GM18511 (cell line): ENCODE results near the gene TNFRSF25.

ENCODE experiments used
- ATAC-seq: cut with Tn5 transposase; IDR thresholded peaks from one replicate; pipeline ENCODE4 v1.9.1; 2021; ENCODE audit warnings: mild to moderate bottlenecking, moderate library complexity; ENCODE audit not compliant: unreplicated experiment

The TNFRSF25 gene, protein sequence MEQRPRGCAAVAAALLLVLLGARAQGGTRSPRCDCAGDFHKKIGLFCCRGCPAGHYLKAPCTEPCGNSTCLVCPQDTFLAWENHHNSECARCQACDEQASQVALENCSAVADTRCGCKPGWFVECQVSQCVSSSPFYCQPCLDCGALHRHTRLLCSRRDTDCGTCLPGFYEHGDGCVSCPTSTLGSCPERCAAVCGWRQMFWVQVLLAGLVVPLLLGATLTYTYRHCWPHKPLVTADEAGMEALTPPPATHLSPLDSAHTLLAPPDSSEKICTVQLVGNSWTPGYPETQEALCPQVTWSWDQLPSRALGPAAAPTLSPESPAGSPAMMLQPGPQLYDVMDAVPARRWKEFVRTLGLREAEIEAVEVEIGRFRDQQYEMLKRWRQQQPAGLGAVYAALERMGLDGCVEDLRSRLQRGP

DNA sequence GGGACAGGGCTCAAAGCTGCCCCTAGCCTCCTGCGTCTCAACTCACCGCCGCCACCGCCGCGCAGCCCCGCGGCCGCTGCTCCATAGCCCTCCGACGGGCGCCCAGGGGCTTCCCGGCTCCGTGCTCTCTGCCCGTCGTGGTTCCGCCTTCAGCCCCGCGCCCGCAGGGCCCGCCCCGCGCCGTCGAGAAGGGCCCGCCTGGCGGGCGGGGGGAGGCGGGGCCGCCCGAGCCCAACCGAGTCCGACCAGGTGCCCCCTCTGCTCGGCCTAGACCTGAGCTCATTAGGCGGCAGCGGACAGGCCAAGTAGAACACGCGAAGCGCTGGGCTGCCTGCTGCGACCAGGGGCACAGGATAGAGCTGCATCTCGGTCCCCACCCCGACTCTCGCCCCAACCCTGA, at the start of gene TNFRSF25:
TNFRSF25 (minus strand) TSS at position 151 of the 400 bp plus-strand sequence; CDS start at position 85, 66 bp downstream.
- ATAC-seq = no peak

DNA sequence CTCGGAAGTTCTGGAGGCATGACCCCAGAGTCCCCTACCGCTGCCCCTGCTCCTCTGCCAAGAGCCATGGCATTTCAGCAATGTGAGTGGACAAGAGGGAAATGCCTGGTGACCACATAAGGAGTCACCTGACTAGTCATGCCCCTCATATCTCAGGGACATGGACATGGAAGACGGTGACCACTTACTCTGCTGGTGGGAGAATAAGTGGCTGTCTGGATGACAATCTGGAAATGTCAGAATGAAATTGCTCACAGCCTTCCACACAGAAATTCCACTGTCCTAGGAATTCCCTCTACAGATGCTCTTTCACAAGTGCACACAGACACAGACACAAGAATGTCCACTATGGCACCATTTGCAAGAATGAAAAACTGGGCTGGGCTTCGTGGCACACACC, 49.8 kb upstream of the TNFRSF25 start:
- no peak for ATAC-seq

GRCh38 chr1:6513320-6513801, 47.4 kb upstream of the TNFRSF25 start:
- ATAC-seq = no peak

- no peak for ATAC-seq
These were observed 46.9 kb upstream of the TNFRSF25 start for GRCh38 chr1:6512908-6513280.

GRCh38 chr1:6512245-6512907, 46.4 kb upstream of the TNFRSF25 start:
- ATAC-seq = no peak

DNA sequence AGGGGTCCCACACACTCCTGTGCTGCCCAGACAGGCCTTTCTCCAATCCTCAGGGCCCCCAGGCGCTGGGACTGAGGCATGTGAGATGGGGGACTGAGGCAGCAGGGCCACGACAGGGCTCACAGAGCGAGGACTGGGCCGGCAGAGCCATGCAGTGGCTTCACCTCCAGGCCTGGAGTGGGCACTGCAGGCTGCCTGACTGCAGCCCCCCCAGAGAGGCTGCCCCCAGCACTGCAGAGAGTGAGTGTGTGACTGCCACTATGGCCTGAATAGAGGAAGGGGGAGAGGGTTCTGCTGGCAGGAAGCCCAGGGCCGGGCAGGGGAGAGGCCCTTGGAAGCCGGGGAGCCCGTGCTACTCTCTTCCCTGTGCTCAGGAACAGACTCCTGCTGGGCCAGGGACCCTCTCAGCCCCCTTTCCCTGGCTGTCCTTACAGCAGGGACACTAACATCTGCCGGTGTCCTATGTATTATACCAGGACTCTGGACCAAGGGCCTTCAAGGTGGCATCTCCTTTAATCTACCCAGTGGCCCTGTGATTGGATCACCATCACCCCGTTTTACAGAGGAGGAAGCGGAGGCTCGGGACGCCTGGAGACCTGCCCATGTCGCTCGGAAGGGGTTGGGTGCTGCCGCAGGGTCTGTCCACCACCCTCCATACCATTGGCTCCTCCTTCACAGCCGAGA, 45.7 kb upstream of the TNFRSF25 start:
- ATAC-seq = no peak

DNA sequence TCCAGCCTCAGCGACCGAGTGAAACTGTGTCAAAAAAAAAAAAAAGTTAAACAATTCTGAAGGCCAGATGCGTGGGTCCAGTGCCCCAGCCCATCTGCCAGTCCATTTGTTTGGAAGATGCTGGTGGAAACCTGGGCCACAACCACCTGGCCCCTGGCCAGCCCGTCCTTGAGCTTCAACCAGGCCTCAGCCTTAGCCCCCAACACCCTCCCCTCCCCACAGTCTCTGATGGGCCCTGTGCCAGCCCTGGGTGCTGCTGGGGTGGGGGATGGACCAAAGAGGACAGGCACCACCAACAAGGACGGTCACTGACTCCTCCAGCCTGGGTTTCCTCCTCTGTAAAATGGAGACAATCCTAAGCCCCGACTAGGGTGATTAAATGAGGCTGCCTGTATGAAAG, 45.1 kb upstream of the TNFRSF25 start:
- no peak for ATAC-seq

- ATAC-seq = no peak
These were observed 44.5 kb upstream of the TNFRSF25 start for GRCh38 chr1:6510493-6510892.

- ATAC-seq = no peak
These were observed 43.9 kb upstream of the TNFRSF25 start for GRCh38 chr1:6509919-6510291.

GRCh38 chr1:6509220-6509918, 43.4 kb upstream of the TNFRSF25 start:
- no peak for ATAC-seq

GRCh38 chr1:6508816-6509189, 42.8 kb upstream of the TNFRSF25 start:
- ATAC-seq = no peak

GRCh38 chr1:6508154-6508815, 42.3 kb upstream of the TNFRSF25 start:
- no peak for ATAC-seq

DNA sequence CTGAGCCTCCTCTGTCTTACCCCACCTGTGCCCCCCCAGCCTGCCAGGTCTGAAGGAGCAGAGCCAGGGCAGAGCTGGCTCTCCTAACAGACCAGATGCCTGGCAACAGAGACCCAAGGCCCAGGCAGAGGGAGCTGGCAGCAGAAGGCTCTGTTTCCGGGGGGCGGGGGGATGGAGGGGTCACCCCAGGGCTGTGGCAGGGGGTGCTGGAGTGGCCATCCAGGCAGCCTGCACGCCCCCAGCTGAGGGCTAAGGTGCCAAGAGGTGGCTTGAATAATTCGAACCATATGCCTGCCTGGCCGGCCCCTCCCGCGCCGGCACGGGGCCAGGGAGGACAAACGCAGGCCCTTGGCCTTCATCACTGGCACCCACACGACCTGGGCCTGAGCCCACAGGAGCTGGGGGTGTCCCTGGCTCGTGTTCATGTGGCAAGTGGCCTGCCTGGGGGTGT, 41.5 kb upstream of the TNFRSF25 start:
- no peak for ATAC-seq

DNA sequence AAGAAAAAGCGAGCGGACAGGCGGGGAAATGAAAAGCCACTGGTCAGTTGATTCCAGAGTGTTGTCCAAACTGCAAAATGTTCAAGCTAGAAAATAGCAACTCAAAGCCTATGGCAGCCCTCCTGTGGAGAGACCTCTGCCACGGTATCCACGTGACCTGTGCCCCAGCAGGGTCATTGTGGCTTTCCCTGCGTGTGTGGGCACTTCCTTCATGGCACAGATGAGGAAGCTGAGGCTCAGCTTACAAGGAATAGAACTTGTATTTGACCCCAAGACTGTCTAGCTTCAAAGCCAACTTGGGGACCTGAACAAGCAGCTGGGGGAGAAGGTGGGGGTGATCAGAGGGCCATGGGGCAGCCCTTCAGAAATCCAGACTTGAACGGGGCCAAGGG, 41.1 kb upstream of the TNFRSF25 start:
- ATAC-seq = no peak

GRCh38 chr1:6506210-6507036, 40.5 kb upstream of the TNFRSF25 start:
- ATAC-seq = no peak

DNA sequence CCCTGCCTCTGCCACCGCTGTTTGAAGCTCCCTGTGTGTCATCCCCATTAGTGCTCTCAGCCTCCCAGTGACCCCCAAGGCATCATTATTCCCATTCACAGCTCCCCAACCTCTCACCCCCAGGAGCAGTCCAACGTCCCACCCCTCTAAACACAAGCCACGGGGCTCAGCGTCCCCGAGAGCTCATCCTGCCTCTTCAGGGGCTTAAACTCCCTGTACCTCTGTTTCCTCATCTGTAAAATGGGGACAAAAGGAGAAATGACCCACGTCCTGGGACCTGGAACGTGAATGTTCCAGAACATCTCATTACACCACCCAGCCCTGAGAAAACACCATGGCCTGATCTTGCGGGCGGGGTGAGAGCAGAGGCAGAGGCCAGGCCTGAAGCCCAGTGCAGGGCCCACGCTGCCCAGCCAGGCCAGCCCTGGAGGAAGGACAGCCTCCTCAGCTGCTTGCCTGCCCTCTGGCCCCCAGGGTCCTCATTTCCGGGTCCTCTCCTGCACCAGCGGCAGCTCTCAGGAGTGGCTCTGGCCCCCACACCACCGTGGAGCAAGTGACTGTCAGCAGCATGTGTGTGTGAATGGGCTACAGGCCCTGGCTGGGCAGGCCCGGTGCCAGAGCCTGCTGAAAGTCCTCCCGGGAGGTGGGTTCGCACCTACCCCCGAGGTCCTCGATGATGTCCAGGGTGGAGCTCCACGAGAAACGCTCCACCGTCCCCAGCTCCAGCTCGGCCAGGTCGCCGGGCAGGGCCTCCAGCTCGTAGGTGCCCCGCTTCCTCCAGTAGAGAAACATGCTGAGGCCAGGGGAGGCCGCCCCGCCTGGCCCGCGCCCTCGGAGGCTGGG, 39.6 kb upstream of the TNFRSF25 start:
- no peak for ATAC-seq

DNA sequence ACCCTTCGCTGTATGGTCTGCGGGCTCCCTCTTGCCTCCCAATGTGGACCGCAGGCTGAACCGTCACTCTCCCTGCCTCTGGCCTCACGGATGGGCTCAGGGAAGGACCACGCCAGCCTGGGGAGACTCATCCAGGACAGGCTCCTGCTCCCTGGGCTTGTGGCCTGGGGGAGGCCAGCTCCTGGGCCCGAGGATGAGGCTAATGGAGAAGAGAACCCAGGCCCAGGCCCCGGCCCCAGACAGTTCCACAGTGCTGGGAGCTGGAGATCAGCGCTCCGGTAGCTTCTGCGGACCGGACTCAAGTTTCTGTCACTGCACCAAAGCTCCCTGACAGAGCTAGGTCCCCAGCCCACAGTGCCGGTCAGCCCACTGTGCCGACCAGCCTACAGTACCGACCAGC, 38.9 kb upstream of the TNFRSF25 start:
- no peak for ATAC-seq

DNA sequence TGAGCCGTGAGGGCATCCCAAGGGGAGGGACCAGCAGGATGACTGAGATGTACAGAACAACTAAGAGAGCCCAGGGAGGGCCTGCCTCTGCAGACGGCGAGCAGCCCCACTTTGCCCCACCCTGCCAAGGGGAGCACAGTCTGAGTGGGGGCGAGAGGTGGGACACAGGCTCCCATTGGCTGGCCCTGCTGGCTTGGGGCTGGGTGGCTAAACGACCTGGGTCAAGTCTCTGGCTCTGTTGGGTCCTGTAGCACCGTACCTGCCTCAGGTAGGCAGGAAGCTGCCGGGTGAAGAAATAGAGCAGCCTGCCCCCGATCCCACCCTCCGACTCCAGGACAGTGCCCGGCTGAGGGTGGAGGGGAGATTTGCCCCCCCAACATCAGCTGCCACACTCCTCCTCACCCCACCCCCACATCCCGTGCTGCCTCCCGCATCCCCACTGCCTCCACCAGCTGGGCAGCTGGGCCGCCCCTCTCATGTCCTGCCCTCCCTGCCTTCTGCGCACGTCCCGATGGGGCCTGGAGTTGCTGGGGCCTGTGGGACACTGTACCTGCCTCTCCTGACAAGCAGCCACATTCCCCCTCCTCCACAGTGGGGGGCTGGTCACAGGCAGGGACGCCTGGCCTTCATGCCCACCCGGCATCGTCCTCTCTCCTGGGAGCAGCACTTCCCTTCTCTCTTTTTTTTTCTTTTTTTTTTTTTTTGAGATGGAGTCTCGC, 38.1 kb upstream of the TNFRSF25 start:
- no peak for ATAC-seq
